Right forelimb (tissue), 1 donor: ENCODE measurements around the gene GCAT.

ENCODE experiments used
- DNase-seq: peaks from one replicate; pipeline ENCODE4 v3.0.0-alpha.2; 2018

GCAT gene

GRCh38 chr22:37846433-37846832, 38.7 kb downstream of the GCAT start:
- no peak for DNase-seq

DNA sequence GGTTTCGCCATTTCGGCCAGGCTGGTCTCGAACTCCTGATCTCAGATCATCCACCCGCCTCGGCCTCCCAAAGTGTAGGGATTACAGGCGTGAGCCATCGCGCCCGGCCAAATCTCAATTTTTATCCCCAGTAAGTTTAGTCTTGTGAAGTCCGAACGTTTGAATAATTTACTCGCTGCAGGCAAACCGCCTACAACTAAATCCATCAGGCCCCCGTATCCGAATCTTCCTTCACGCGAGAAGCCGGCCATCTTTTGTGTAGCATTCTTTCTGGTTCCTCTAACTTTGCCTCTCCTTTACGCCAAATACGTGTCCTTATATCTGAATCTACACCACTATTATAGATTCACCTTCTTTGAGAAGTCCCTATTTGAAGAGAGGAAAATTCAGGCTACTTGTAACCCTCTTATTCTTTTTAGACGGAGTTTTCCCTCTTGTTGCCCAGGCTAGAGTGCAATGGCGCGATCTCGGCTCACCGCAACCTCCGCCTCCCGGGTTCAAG, 40.9 kb downstream of the GCAT start:
- DNase-seq = no peak

DNA sequence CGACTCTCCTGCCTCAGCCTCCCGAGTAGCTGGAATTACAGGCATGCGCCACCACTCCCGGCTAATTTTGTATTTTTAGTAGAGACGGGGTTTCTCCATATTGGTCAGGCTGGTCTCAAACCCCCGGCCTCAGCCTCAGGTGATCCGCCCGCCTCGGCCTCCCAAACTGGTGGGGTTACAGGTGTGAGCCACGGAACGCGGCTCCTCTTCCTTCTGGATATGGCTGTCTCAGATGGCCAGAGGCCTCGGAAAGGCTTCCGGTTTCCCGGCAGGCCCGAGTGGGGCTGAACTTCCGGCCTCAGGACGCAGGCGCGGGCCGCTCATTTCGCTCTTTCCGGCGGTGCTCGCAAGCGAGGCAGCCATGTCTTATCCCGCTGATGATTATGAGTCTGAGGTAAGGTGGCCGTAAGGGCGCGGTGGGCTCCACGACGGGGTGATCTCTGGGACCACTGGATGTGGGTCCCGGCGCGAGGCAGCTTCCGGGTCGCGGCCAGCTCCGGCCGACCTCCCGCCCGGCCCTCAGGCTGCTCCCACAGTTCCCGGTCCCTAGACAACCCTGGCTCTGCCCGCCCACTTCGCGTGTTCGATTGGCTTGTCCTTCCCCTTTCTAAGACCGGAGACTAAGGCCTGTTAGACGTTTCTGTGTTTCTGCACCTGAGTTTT, 41.5 kb downstream of the GCAT start, which contains the start of gene EIF3L:
TSS of gene EIF3L (plus strand) at position 331 of the 663 bp plus-strand sequence. CDS start at position 362, 31 bp downstream.
- peak; percentile 93 for DNase-seq

DNA sequence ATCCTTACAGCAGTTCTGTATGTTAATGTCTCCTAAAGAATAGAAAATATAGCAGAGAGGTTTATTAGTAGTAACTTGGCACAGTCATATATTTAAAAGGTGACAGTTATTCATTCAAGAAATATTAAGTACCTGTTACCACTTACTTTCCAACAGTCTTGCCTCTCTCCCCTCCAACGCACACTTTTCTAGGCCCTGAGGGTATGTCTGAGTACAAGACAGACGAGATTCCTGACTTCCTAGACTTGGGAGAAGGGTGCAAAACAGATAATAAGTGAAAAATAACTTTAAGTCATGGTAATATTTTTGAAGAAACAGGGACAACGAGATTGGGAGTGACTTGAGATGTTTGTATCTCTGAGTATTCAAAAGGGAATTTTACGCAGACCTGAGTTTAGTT, 43.1 kb downstream of the GCAT start:
- DNase-seq = no peak

DNA sequence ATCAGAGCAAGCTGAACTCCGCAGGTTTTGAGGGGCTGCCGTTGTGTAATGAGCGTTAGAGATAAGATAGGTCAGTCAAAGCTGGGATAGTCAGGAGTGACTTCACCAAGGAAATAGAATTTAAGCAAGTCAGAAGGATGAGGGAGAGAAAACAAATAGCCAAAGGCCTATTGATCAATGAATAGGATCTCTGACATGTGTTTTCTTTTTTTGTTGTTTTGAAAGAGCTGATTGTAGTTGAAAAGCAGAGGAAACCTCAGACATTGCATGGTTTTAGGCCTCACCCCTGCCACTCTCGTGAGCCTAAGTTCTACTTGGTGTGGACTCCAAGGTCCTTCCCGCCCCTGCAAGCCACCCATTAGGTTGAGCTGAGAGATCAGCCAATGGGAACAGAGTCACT, 44.7 kb downstream of the GCAT start:
- DNase-seq = no peak

DNA sequence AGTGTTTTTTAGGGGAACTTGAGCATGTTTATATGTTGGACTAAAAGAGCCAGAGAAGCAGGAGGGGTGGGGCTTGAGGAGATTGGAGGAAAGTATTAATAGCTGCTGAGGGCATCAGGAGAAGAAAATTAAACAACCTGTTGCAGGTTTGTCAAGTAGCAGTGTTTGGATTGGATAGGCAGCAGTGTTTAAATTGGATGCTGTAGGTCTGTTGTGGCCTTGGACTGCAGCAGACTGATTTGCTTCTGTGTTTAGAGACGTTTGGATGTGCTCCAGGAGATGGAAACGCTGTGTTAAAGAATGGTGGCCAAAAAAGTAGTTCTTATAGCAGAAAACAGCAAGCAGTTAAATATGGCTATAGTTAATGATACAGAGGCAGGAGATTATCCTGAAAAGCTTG, 47.2 kb downstream of the GCAT start:
- DNase-seq = no peak

DNA sequence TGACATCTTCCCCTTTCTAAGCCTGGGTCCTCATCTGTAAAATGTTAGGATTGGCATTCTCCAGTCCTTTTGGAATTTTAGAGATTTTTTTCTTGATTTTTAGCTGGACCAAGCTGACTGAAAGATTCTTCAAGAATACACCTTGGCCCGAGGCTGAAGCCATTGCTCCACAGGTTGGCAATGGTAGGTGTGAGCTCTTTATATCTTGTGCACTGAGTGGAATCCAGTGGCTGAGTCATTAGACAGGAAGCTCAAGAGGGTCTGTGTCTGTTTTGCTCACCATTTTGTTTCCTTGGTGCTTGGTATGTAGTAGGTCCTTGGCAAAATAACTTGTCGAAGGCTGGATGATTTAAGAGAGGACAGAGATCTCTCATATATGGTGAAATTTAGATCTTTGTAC, 47.7 kb downstream of the GCAT start:
- no peak for DNase-seq

DNA sequence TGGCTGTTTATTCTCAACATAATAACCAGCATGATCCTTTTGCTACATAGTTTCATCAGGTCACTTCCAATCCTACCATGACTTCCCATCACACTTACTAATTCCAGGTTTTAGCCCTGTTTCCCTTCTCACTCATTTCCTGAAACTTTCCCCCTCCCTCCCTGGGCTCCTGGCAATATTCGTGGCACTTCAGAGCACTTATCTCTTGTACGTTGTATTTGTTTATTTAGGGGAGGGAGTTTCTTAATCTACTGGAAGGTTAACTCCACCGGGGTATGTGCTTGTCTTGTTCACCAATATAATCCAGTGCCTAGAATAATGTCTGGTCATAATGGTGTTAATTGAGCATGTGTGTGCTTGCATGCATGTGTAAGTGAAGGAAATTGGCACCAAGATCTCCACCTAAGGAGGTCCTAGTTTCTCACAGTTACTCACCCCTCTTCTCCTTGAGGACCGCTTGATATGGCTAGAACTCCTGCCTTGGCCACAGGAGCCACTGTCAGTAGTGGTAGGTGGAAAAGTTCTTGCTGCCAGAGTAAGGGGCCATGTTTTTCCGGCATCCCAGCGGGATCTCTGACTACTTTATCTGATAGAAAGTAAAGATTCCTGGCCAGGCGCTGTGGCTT, 53.2 kb downstream of the GCAT start:
- DNase-seq = no peak

DNA sequence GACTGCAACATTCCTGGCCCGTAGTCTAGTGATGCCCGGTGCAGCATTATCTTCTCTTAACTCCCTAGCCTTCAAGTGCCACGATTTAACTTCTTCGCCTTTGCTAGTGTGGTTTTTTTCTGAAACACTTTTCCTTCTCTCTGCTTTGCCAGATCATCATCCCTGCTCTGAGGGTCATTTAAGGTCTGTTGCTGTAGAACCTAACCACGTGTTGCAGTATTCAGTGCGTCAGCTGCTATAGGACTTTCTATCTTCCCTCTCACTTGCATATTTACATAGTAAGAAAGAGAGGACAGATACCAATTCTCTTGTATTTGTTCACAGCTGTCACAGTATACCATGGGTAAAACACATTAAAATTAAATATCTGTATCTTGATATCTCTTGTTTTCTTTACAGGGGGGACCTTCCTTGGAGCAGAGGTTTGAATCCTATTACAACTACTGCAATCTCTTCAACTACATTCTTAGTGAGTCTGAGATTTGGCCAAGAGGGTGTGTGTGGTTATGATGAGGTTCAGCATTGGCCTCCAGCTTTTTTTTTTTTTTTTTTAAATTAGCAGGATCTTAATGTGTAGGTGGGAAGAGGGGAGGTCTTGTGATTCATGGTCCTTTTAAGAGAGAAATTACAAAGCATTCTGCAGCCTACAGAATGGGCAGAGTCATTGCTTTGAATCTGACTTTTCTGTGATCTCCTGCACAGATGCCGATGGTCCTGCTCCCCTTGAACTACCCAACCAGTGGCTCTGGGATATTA, 55.0 kb downstream of the GCAT start:
- no peak for DNase-seq

- no peak for DNase-seq
These were observed 57.8 kb downstream of the GCAT start for GRCh38 chr22:37865510-37865909.
